Sigmoid colon (tissue), 3 donors: ENCODE data around the gene FRS2.

Experiments used
- POLR2A ChIP-seq, 2 donors: fragments of 450-650 bp; IDR thresholded peaks; one replicate each; pipeline ENCODE4 v1.6.1; 2016; ENCODE audit warnings: antibody characterized with exemption in 2 of 2, mild to moderate bottlenecking in 2 of 2, moderate library complexity in 2 of 2
- TF ChIP-seq, protein P1 (sequence below), 4 experiments: fragments of 450-650 bp in 3 of 4; fragments of 200-600 bp in 1 of 4; IDR thresholded peaks; one replicate each; pipeline ENCODE4 v1.5.1; 2016 to 2019; ENCODE audit warnings: antibody characterized with exemption in 4 of 4, mild to moderate bottlenecking in 3 of 4, moderate library complexity in 2 of 4

DNA sequence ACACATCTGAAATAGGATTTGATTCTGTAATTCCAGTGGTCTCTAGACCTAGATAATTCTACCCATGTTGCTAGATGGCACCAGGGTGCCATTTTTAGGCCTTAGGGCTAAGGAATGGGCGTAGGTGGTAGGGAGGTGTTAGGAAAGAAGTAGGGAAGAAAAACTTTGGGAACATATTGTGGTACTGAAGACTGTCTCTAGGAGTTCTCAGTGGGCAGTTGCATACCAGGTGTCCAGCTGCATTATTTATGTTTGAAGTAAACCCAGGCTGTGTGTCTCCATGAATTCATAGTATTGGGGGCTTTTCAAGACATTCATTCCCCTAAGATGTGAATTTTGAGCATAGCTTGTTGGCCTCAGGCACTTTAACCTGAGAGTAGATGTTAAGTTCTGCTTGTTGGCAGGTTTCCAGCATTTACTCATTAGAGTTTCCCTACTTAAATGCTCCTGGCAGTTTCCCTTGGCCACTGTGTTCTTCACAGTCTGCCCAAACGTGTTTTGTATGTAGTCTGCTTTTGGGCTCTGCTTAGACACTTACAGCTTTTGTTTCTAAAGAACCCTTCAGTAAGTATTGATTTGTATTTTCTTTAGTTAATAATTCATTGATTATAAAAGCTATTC is 83.5 kb downstream of the FRS2 start:
- TF ChIP-seq, protein P1, sequence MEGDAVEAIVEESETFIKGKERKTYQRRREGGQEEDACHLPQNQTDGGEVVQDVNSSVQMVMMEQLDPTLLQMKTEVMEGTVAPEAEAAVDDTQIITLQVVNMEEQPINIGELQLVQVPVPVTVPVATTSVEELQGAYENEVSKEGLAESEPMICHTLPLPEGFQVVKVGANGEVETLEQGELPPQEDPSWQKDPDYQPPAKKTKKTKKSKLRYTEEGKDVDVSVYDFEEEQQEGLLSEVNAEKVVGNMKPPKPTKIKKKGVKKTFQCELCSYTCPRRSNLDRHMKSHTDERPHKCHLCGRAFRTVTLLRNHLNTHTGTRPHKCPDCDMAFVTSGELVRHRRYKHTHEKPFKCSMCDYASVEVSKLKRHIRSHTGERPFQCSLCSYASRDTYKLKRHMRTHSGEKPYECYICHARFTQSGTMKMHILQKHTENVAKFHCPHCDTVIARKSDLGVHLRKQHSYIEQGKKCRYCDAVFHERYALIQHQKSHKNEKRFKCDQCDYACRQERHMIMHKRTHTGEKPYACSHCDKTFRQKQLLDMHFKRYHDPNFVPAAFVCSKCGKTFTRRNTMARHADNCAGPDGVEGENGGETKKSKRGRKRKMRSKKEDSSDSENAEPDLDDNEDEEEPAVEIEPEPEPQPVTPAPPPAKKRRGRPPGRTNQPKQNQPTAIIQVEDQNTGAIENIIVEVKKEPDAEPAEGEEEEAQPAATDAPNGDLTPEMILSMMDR (IDR thresholded peaks at IDR 0.05) = no peak
- TF ChIP-seq POLR2A (IDR thresholded peaks at IDR 0.05) = no peak
